Lower leg skin (tissue), 4 donors: ENCODE results near the gene HECTD4. TPM values are rescaled to one million over a fixed set of nuclear protein-coding genes. Genes with fewer than 3 reads are reported as not detected.

Experiments
- DNase-seq, 2 donors: peaks; one replicate each; pipeline ENCODE4 v3.0.0-alpha.2; 2019; ENCODE audit warnings: low spot score in 2 of 2
- H3K4me3 ChIP-seq: fragments of 200-600 bp; sonication (generic); 2 replicates; pipeline ENCODE4 v1.5.1; 2017; ENCODE audit warnings: mild to moderate bottlenecking, low read depth; ENCODE audit not compliant: poor library complexity, severe bottlenecking
- POLR2A ChIP-seq, 2 donors: fragments of 450-650 bp; IDR thresholded peaks; one replicate each; pipeline ENCODE4 v1.6.1; 2016 to 2017; ENCODE audit warnings: antibody characterized with exemption in 2 of 2, mild to moderate bottlenecking in 1 of 2, moderate library complexity in 1 of 2
- WGBS, 2 donors: methylation state at CpG; one replicate each; pipeline ENCODE4 v1.1.5; 2018; 5-methylcytosine and 5-hydroxymethylcytosine counted together
- intact Hi-C: fragments of 100-400 bp; cut with DNase I; formaldehyde crosslinking; loops from one replicate; pipeline ENCODE4 v1.15.0; 2023; ENCODE audit warnings: low total_unique reads
- total RNA-seq, 4 donors: library from RNA; depleted of rRNA; stranded (reverse); fragments of >200 nt; gene quantifications; one replicate each; pipeline ENCODE4 v1.1.0, GENCODE V29; 2016
- TF ChIP-seq, protein P1 (sequence below), 3 donors: fragments of 450-650 bp; IDR thresholded peaks; one replicate each; pipeline ENCODE4 v1.5.1; 2016; ENCODE audit warnings: antibody characterized with exemption in 3 of 3, mild to moderate bottlenecking in 3 of 3, moderate library complexity in 2 of 3

HECTD4 gene
- total RNA-seq, 4 donors from 2014 or later = 33.2 to 70.6 (median 35.5) TPM

DNA sequence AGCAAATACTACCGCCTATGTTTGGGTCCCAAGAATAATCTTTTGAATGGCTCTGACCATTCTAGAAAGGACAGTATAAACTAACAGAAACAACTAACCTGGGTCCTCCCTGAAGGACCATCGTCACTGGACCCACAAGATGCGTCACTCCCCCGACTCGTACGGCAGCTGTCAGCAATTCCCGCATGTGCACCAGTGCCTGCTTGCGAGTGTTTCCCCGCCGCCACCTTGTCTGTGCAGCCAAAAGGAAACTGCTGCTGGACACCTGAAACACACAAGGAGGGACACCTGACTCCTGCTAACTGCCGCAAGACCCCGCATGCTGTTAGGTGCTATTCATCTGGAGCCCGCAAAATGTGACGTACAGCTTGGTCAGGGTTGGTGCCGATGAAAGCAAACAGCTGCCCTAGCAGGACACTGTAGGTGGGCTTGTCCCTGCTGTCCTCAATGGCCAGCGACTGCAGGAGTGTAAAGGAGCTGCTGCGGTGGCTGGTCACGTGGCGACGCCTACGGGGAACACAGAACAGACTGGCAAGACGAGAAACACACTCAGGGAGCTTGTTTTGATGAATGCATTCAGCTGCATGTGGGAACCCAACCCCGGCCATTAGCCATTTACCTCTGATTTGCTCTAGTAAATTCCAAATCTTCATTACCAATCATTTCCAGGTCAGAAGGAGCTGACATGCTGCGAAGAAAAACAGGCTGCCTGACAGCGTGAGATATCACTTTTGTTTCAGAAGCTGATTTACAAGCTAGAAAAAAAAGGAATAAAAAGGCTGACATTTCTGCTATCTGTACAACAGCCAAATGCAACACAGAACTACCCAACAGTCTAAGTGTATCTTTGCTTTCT lies 138.7 kb downstream of the HECTD4 start:
- no peak for DNase-seq
- WGBS, 2 donors = 92 to 95% methylated on average over 25 of the region's 25 CpGs
- H3K4me3 ChIP-seq = no peak overlapping the region
- TF ChIP-seq, protein P1, sequence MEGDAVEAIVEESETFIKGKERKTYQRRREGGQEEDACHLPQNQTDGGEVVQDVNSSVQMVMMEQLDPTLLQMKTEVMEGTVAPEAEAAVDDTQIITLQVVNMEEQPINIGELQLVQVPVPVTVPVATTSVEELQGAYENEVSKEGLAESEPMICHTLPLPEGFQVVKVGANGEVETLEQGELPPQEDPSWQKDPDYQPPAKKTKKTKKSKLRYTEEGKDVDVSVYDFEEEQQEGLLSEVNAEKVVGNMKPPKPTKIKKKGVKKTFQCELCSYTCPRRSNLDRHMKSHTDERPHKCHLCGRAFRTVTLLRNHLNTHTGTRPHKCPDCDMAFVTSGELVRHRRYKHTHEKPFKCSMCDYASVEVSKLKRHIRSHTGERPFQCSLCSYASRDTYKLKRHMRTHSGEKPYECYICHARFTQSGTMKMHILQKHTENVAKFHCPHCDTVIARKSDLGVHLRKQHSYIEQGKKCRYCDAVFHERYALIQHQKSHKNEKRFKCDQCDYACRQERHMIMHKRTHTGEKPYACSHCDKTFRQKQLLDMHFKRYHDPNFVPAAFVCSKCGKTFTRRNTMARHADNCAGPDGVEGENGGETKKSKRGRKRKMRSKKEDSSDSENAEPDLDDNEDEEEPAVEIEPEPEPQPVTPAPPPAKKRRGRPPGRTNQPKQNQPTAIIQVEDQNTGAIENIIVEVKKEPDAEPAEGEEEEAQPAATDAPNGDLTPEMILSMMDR (IDR thresholded peaks at IDR 0.05) = no peak
- TF ChIP-seq POLR2A (IDR thresholded peaks at IDR 0.05) = no peak
- intact Hi-C loops = no loop called here

DNA sequence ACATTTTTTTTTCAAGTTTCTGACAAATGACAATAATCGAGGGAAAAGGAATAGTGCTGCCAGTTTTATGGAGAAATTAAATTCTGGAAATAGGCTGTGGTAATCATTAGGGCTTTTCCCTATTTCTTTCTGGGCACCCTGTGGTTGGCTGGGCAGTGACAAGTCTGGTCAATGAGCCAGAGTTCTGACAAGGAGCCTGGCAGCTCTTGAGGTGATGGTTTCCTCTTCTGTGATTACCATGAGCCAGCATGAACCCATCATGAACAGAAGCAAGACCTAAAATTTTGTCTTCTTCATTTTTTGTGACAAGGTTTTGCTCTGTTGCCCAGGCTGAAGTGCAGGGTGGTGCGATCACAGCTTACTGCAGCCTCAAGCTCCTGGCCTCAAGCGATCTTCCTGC lies 141.1 kb downstream of the HECTD4 start:
- H3K4me3 ChIP-seq = no peak overlapping the region
- 85 to 87% methylated on average over 3 of the region's 3 CpGs for WGBS, 2 donors
- intact Hi-C loops = no loop called here
- TF ChIP-seq, protein P1 (IDR thresholded peaks at IDR 0.05) = no peak
- no peak for TF ChIP-seq POLR2A (IDR thresholded peaks at IDR 0.05)
- no peak for DNase-seq

DNA sequence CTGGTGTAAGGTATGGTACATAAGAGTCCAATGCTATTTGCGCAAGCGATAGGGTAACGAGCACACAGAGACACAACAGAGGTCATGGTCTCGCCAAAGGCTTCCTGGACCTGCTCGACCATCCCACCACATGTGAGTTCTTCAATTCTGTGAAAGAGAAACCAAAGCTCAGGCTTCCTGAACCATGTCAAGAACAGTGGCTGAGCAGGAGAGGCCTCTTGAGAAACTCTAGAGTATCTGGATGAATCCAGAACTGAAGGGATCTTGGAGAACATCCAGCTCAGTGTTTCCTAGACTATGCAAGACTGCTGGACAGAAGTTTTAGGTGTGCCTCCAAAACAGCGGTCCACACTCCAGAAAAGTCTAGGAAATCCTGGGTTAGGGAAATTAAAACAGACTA lies 142.3 kb downstream of the HECTD4 start:
- no peak for DNase-seq
- H3K4me3 ChIP-seq = no peak overlapping the region
- TF ChIP-seq, protein P1 (IDR thresholded peaks at IDR 0.05) = no peak
- TF ChIP-seq POLR2A (IDR thresholded peaks at IDR 0.05) = no peak
- intact Hi-C loops = no loop called here
- WGBS, 2 donors = 94 to 95% methylated on average over 6 of the region's 6 CpGs

DNA sequence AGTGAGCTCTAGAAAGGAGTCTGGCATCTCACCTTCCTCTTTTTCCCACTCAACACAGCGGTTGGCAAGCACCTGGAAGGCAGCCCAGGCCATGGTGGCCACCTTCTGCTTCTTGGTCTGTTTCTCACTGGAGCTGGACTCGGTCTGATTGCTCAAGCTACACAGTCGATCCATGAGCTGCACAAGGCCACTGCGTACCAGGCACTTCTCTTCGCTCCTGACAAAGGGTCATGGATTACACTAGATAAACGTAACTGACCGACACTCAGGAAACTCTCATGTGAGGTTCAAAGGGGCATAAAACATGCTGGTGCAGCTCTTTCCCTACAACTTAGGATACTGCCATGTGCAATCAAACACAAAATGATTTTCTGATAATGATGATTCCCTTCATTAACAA lies 143.2 kb downstream of the HECTD4 start:
- no peak for DNase-seq
- intact Hi-C loops = no loop called here
- 95 to 97% methylated on average over 7 of the region's 7 CpGs for WGBS, 2 donors
- TF ChIP-seq POLR2A (IDR thresholded peaks at IDR 0.05) = no peak
- TF ChIP-seq, protein P1 (IDR thresholded peaks at IDR 0.05) = no peak
- H3K4me3 ChIP-seq = no peak overlapping the region

DNA sequence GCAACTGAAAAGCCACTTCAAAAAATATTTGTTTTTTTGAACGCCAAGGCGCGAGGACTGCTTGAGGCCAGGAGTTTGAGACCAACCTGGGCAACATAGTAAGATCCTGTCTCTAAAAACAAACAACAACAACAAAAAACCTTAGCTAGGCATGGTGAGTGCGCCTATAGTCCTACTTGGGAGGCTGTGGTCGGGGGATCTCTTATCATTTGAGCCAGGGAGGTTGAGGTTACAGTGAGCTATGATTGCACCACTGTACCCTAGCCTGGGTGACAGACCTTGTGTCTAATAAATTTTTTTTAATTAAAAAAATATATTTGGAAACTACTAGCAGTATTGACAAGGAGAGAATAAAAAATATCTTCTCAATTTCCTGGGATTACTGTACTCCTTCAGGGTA lies 143.8 kb downstream of the HECTD4 start:
- no peak for DNase-seq
- intact Hi-C loops = no loop called here
- 94 to 95% methylated on average over 5 of the region's 5 CpGs for WGBS, 2 donors
- no peak for TF ChIP-seq POLR2A (IDR thresholded peaks at IDR 0.05)
- TF ChIP-seq, protein P1 (IDR thresholded peaks at IDR 0.05) = no peak
- no peak overlapping the region for H3K4me3 ChIP-seq
